ENCODE measurements around the gene KRTAP10-3. TPM values are rescaled to one million over a fixed set of nuclear protein-coding genes. Genes with fewer than 3 reads are reported as not detected.
"Not testable (repeated sequence)": the region's sequence is repeated elsewhere in the genome, so short reads cannot be mapped to it uniquely, and the experiment has no call there.

KRTAP10-3 gene
- total RNA-seq, 1 experiment from 2014 or later, result not detected

DNA sequence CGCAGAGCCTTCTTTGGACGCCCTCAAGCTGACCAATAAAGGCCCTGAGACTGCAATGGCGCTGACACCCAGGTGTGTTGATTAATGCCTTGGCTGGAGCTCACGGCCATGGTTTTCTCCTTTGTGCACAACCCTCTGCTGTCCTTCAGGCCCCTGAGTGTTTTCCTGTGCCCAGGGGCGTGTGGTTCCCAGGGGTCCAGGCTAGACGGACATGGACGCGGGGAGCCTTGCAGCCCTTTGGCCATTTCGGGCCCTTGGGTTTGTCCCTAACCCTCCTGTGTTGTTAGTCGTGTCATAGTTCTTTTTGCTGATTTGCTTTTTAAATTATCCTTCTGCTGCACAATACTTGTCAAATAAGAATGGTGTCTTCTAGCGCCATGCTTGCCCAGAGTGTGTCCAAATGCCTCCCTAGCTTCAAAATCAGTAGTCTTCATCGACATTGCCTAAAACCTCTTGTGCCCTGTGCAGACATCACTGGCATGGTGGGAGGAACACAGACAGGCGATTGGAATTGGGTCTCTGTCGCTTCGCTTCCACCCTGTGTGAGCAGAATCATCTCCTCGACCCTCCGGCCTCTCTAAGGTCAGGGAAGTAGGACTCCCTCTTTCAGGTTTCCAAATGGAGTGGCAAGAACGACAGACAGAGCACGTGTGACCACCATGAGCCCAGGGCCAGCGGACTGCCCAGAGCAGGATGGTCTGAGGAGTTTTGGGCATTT lies 16.9 kb upstream of the KRTAP10-3 start:
- no peak for DNase-seq
- Histone ChIP-seq H3K79me2 (ENCODE audit: low read length) (no peaks in the 10 kb centered on the region), H3K9me3 (ENCODE audit: low read length) (no peaks in the 10 kb centered on the region), H3K9ac (ENCODE audit: low read length) (no peak overlapping the region), H3K4me1 (ENCODE audit: low read length) (no peaks in the 10 kb centered on the region), H3K27ac (ENCODE audit: low read length) (no peak overlapping the region), H3K4me3 (ENCODE audit: low read length) (no peak overlapping the region), H3K27me3 (ENCODE audit: low read length) (no peaks in the 10 kb centered on the region), H2AFZ (ENCODE audit: low read length) (no peak overlapping the region), H3K9me2 (replicated peaks; ENCODE audit: insufficient read depth, low read length) (no peaks in the 10 kb centered on the region), H4K20me1 (ENCODE audit: insufficient read depth, low read depth, low read length) (no peaks in the 10 kb centered on the region), H3K36me3 (ENCODE audit: insufficient read depth, low read length) (no peaks in the 10 kb centered on the region), H3K4me2 (ENCODE audit: low read depth, low read length, poor library complexity, severe bottlenecking) (no peak overlapping the region)

- Histone ChIP-seq H3K27me3 (ENCODE audit: low read length) (no peaks in the 10 kb centered on the region), H3K27ac (ENCODE audit: low read length) (no peak overlapping the region), H3K9ac (ENCODE audit: low read length) (no peak overlapping the region), H3K79me2 (ENCODE audit: low read length) (no peaks in the 10 kb centered on the region), H3K9me3 (ENCODE audit: low read length) (no peaks in the 10 kb centered on the region), H2AFZ (ENCODE audit: low read length) (no peak overlapping the region), H3K9me2 (replicated peaks; ENCODE audit: insufficient read depth, low read length) (no peaks in the 10 kb centered on the region), H3K4me3 (ENCODE audit: low read length) (no peak overlapping the region), H3K4me2 (ENCODE audit: low read depth, low read length, poor library complexity, severe bottlenecking) (no peak overlapping the region), H4K20me1 (ENCODE audit: insufficient read depth, low read depth, low read length) (no peaks in the 10 kb centered on the region), H3K4me1 (ENCODE audit: low read length) (no peaks in the 10 kb centered on the region), H3K36me3 (ENCODE audit: insufficient read depth, low read length) (no peaks in the 10 kb centered on the region)
- DNase-seq, result no peak
Measured at GRCh38 chr21:44574457-44575306, 16.1 kb upstream of the KRTAP10-3 start.

- not testable (repeated sequence) for H3K9me2 ChIP-seq (replicated peaks; ENCODE audit: insufficient read depth, low read length); H3K9me3 ChIP-seq (ENCODE audit: low read length); H3K4me2 ChIP-seq (ENCODE audit: low read depth, low read length, poor library complexity, severe bottlenecking); H3K27me3 ChIP-seq (ENCODE audit: low read length); H3K9ac ChIP-seq (ENCODE audit: low read length); H3K36me3 ChIP-seq (ENCODE audit: insufficient read depth, low read length); DNase-seq; H3K4me1 ChIP-seq (ENCODE audit: low read length); H3K27ac ChIP-seq (ENCODE audit: low read length); H2AFZ ChIP-seq (ENCODE audit: low read length); H3K79me2 ChIP-seq (ENCODE audit: low read length); H4K20me1 ChIP-seq (ENCODE audit: insufficient read depth, low read depth, low read length); H3K4me3 ChIP-seq (ENCODE audit: low read length)
Measured at GRCh38 chr21:44573630-44574456, 15.2 kb upstream of the KRTAP10-3 start, which contains the start of gene KRTAP10-4. KRTAP10-4 (plus strand) TSS chr21:44573729; CDS start chr21:44573759, 30 bp downstream.

DNA sequence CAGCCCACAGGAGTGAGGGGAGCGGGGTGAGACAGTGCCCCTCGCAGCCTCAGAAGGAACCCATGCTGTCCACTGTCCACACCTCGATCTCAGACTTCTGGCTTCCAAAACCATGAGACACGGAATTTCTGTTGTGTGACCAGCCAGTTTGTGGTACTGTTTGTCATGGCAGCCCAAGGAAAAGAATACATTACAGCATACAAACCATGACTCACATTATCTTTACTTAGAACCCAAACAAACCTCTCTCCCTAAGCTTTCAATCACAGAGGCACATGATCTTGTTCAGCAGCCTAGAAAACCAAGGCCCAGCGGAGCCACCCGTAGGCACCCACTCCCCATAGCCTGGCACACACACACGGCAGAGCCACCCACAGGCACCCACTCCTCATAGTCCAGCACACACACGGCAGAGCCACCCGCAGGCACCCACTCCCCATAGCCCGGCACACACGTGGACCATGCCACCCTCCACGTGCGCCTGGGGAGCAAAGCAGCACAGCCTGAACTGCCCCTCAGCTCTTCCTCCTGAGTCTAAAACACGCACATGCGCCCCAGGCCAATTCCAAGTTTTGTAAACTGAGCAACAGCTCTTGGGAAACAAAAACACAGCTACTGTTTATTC lies 14.5 kb upstream of the KRTAP10-3 start:
- DNase-seq, result no peak
- H3K9me3 ChIP-seq (ENCODE audit: low read length), result no peaks in the 10 kb centered on the region
- H3K9ac ChIP-seq (ENCODE audit: low read length), result no peak overlapping the region

DNA sequence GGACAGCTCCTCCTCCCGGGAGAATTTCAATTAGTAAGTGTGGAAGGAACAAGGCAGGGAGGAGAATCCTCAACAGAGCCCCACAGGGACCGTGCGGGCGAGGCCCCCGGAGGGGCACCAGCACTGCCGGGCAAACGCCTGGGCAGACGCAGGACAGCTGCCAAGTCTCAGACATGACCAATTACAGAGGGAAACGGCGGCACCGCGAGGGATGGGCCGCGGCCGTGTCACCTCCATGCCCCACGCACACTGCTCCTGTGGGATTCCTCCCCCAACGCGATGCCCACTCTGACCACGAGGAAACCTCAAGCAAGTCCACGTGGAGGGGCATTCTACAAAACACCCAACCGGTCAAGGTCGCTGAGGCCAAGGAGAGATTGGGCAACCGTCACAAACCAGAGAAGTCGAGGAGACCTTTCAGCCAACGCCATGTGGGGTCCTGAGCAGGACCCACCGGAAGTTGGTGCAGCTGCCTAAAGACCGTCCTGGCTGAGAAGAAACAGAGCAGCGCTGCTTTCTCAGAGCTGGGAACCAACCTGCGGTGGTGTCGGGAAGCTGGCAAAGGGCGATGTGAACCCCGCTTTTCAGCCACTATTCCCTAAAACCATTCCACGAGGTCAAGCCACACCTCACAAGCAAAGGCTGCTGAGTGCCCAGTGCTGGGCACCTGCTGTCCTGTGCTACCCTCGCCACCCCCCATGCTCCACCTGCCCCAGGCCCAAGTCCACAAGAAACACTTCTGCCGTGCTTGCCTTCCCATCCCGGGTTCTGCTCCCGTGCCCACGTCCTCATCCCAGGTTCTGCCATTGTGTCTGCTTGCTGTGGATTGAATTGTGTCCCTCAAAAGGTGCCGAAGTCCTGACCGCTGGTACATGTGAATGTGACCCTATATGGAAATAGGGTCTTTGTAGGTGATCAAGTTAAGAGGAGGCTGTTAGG lies 13.5 kb upstream of the KRTAP10-3 start:
- Histone ChIP-seq H4K20me1 (ENCODE audit: insufficient read depth, low read depth, low read length) (no peaks in the 10 kb centered on the region), H3K4me1 (ENCODE audit: low read length) (no peaks in the 10 kb centered on the region; the same call in 1 of the 2 replicates), H3K4me3 (ENCODE audit: low read length) (no peak overlapping the region), H3K4me2 (ENCODE audit: low read depth, low read length, poor library complexity, severe bottlenecking) (no peak overlapping the region), H3K9ac (ENCODE audit: low read length) (no peak overlapping the region), H3K36me3 (ENCODE audit: insufficient read depth, low read length) (no peaks in the 10 kb centered on the region), H3K9me3 (ENCODE audit: low read length) (no peaks in the 10 kb centered on the region), H3K79me2 (ENCODE audit: low read length) (no peaks in the 10 kb centered on the region), H2AFZ (ENCODE audit: low read length) (no peak overlapping the region), H3K9me2 (replicated peaks; ENCODE audit: insufficient read depth, low read length) (no peaks in the 10 kb centered on the region), H3K27me3 (ENCODE audit: low read length) (no peaks in the 10 kb centered on the region), H3K27ac (ENCODE audit: low read length) (no peak overlapping the region)
- no peak for DNase-seq

More for the DNA sequence above, 14.5 kb upstream of the KRTAP10-3 start:
- Histone ChIP-seq H3K9me2 (replicated peaks; ENCODE audit: insufficient read depth, low read length) (no peaks in the 10 kb centered on the region), H3K27me3 (ENCODE audit: low read length) (no peaks in the 10 kb centered on the region), H3K36me3 (ENCODE audit: insufficient read depth, low read length) (no peaks in the 10 kb centered on the region), H3K4me1 (ENCODE audit: low read length) (no peaks in the 10 kb centered on the region; the same call in 1 of the 2 replicates), H2AFZ (ENCODE audit: low read length) (no peak overlapping the region), H4K20me1 (ENCODE audit: insufficient read depth, low read depth, low read length) (no peaks in the 10 kb centered on the region), H3K79me2 (ENCODE audit: low read length) (no peaks in the 10 kb centered on the region), H3K4me3 (ENCODE audit: low read length) (no peak overlapping the region), H3K27ac (ENCODE audit: low read length) (no peak overlapping the region), H3K4me2 (ENCODE audit: low read depth, low read length, poor library complexity, severe bottlenecking) (no peak overlapping the region)

GRCh38 chr21:44571296-44571695 lies 12.7 kb upstream of the KRTAP10-3 start:
- H3K9me2 ChIP-seq (replicated peaks; ENCODE audit: insufficient read depth, low read length), result no peaks in the 10 kb centered on the region
- no peak overlapping the region for H3K4me3 ChIP-seq (ENCODE audit: low read length)
- H3K9me3 ChIP-seq (ENCODE audit: low read length), result no peaks in the 10 kb centered on the region
- DNase-seq, result no peak
- peaks cover 8% of the 10 kb centered on the region for H3K4me1 ChIP-seq (ENCODE audit: low read length)
- H3K9ac ChIP-seq (ENCODE audit: low read length), result no peak overlapping the region
- H3K79me2 ChIP-seq (ENCODE audit: low read length), result no peaks in the 10 kb centered on the region
- H2AFZ ChIP-seq (ENCODE audit: low read length), result no peak overlapping the region
- H3K27ac ChIP-seq (ENCODE audit: low read length), result no peak overlapping the region
- H3K27me3 ChIP-seq (ENCODE audit: low read length), result no peaks in the 10 kb centered on the region
- H3K4me2 ChIP-seq (ENCODE audit: low read depth, low read length, poor library complexity, severe bottlenecking), result no peak overlapping the region
- no peaks in the 10 kb centered on the region for H3K36me3 ChIP-seq (ENCODE audit: insufficient read depth, low read length)
- H4K20me1 ChIP-seq (ENCODE audit: insufficient read depth, low read depth, low read length), result no peaks in the 10 kb centered on the region

DNA sequence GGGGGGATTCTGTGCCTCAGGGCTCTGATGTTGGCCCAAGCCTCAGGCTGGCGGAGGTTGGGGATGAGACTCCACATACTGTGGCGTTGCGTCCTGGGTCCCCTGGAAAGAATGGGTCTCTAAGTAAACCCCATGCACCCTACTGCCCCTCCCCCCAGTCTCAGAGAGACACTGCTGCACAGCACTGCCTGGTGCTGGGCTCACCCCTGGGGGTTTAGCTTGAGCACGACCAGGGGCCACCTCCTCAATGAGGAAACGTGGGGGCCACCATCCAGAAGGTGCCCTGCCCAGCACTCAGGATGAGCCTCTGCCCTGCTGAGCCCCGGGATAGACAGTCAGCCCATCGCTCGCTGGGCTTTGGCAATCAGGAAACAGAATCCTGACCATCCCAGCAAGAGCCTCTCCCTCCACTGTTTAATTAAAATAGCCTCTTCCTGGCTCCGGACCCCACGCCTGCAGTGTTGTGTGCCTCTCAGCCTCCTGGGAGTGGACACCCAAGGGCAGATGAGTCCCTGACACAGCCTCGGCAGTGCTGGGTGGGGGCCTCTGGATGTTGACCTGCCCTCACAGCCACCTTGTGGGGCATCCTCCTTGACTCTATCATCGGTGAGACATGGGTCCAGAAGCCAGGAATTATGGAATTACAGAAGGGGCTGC lies 11.4 kb upstream of the KRTAP10-3 start:
- Histone ChIP-seq H3K9me2 (replicated peaks; ENCODE audit: insufficient read depth, low read length) (no peaks in the 10 kb centered on the region), H3K9me3 (ENCODE audit: low read length) (no peaks in the 10 kb centered on the region), H3K9ac (ENCODE audit: low read length) (no peak overlapping the region), H2AFZ (ENCODE audit: low read length) (no peak overlapping the region), H3K79me2 (ENCODE audit: low read length) (no peaks in the 10 kb centered on the region), H3K4me1 (ENCODE audit: low read length) (peaks cover 11% of the 10 kb centered on the region), H3K27ac (ENCODE audit: low read length) (no peak overlapping the region), H4K20me1 (ENCODE audit: insufficient read depth, low read depth, low read length) (no peaks in the 10 kb centered on the region), H3K4me3 (ENCODE audit: low read length) (no peak overlapping the region), H3K4me2 (ENCODE audit: low read depth, low read length, poor library complexity, severe bottlenecking) (no peak overlapping the region), H3K27me3 (ENCODE audit: low read length) (no peaks in the 10 kb centered on the region), H3K36me3 (ENCODE audit: insufficient read depth, low read length) (no peaks in the 10 kb centered on the region)
- no peak for DNase-seq
